Metanephros (tissue), 2 donors: ENCODE results near the gene ZNF212. TPM values are rescaled to one million over a fixed set of nuclear protein-coding genes. Genes with fewer than 3 reads are reported as not detected.

Experiments
- small RNA-seq: library from RNA; depleted of rRNA; stranded (forward); fragments of <200 nt; gene quantifications from one replicate; pipeline ENCODE3, GENCODE V24; 2014; ENCODE audit warnings: low replicate concordance
- total RNA-seq: library from RNA; depleted of rRNA; stranded (reverse); fragments of >200 nt; gene quantifications from one replicate; pipeline ENCODE4 v1.2.3, GENCODE V29; 2014

Gene ZNF212
- 11.4 TPM for total RNA-seq

GRCh38 chr7:149239345-149240143 is at the start of gene ZNF212:
Gene ZNF212, plus strand, starts transcription at chr7:149239651. Its CDS starts 128 bp downstream, at chr7:149239779.

GRCh38 chr7:149195180-149196150 is 44.0 kb upstream of the ZNF212 start, which contains the start of gene ZNF282:
Gene ZNF282, plus strand, starts transcription at chr7:149195546. Its CDS starts 44 bp downstream, at chr7:149195590.

GRCh38 chr7:149261829-149262617 is 22.6 kb downstream of the ZNF212 start, which contains the start of gene ZNF783:
Gene ZNF783, plus strand, starts transcription at chr7:149262196. Its CDS starts 138 bp downstream, at chr7:149262334.

Small RNAs within 50 kb of the gene (small RNA-seq; reads per million reads assigned to genes)
- gene AC004890.1, result not detected

Other genes starting within 250 kb of the ZNF212 start
- 127 TPM for gene PDIA4, start 211.1 kb upstream of the ZNF212 start, total RNA-seq
- gene ZNF786, start 148.9 kb upstream of the ZNF212 start, total RNA-seq, result 9.1 TPM
- gene ZNF425, start 113.3 kb upstream of the ZNF212 start, total RNA-seq, result 4.6 TPM
- 17.1 TPM for gene ZNF398, start 92.2 kb upstream of the ZNF212 start, total RNA-seq
- gene ZNF282, start 44.1 kb upstream of the ZNF212 start, total RNA-seq, result 43.7 TPM
- 16.8 TPM for gene ZNF783, start 22.5 kb downstream of the ZNF212 start, total RNA-seq
- 9.8 TPM for gene ZNF777, start 221.4 kb downstream of the ZNF212 start, total RNA-seq